WTC11 (cell line): Measurements from ENCODE around the gene SLC2A9. TPM values are rescaled to one million over a fixed set of nuclear protein-coding genes. Genes with fewer than 3 reads are reported as not detected.

Experiments used
- ATAC-seq: fragments of 200-7000 bp; cut with Tn5 transposase; 2 replicates; pipeline ENCODE4 v1.10.0; 2021; ENCODE audit warnings: mild to moderate bottlenecking, moderate library complexity
- CTCF ChIA-PET: fragments of 300-600 bp; sonication (Branson Sonifier 250); formaldehyde crosslinking; loops from one replicate; lab custom pipeline; 2021; ENCODE audit warnings: antibody characterized with exemption; lab: Charles Lee
- POLR2A ChIA-PET: fragments of 350-600 bp; sonication (Branson Sonifier 250); formaldehyde crosslinking; loops from one replicate; lab custom pipeline; 2021; ENCODE audit warnings: antibody characterized with exemption; lab: Charles Lee
- DNase-seq: peaks from one replicate; pipeline ENCODE4 v3.0.0; 2021; ENCODE audit warnings: low spot score
- H3K27ac Mint-ChIP-seq: 2 replicates; pipeline ENCODE4 v1.8.0; 2021; ENCODE audit warnings: mixed read lengths
- H3K27me3 Mint-ChIP-seq: 2 replicates; pipeline ENCODE4 v1.8.0; 2021; ENCODE audit warnings: low read depth, mild to moderate bottlenecking, moderate library complexity, mixed read lengths
- H3K36me3 Mint-ChIP-seq: 2 replicates; pipeline ENCODE4 v1.8.0; 2021; ENCODE audit warnings: mixed read lengths
- H3K4me1 Mint-ChIP-seq: 2 replicates; pipeline ENCODE4 v1.8.0; 2022; ENCODE audit warnings: mixed read lengths
- H3K4me3 Mint-ChIP-seq: 2 replicates; pipeline ENCODE4 v1.8.0; 2021; ENCODE audit warnings: mild to moderate bottlenecking, moderate library complexity, mixed read lengths
- H3K9me3 Mint-ChIP-seq: 2 replicates; pipeline ENCODE4 v1.8.0; 2021; ENCODE audit warnings: mixed read lengths
- ARID4B ChIP-seq: sonication (generic); formaldehyde crosslinking; IDR thresholded peaks from 2 replicates; pipeline ENCODE4 v1.8.0; 2023; ENCODE audit warnings: missing genetic modification reagents, mild to moderate bottlenecking, borderline replicate concordance
- ATF6 ChIP-seq: sonication (generic); formaldehyde crosslinking; IDR thresholded peaks from 2 replicates; pipeline ENCODE4 v1.8.1; 2023; ENCODE audit warnings: mild to moderate bottlenecking, missing genetic modification reagents
- CDX4 ChIP-seq: fragments of 250-450 bp; sonication (Bioruptor Pico); IDR thresholded peaks from 2 replicates; pipeline ENCODE4 v1.9.0; 2021; ENCODE audit warnings: moderate library complexity, mild to moderate bottlenecking, inconsistent platforms, borderline replicate concordance
- E2F5 ChIP-seq: sonication (generic); formaldehyde crosslinking; IDR thresholded peaks from 2 replicates; pipeline ENCODE4 v1.8.1; 2022; ENCODE audit warnings: mild to moderate bottlenecking, moderate library complexity, missing genetic modification reagents
- ESRRA ChIP-seq: sonication (generic); formaldehyde crosslinking; IDR thresholded peaks from 2 replicates; pipeline ENCODE4 v1.8.1; 2022; ENCODE audit warnings: mild to moderate bottlenecking, missing genetic modification reagents, borderline replicate concordance
- FOXJ3 ChIP-seq: sonication (generic); formaldehyde crosslinking; IDR thresholded peaks from 2 replicates; pipeline ENCODE4 v1.9.0; 2021; ENCODE audit warnings: missing genetic modification reagents, mild to moderate bottlenecking, borderline replicate concordance
- FOXK1 ChIP-seq: sonication (generic); formaldehyde crosslinking; IDR thresholded peaks from 2 replicates; pipeline ENCODE4 v1.8.0; 2022; ENCODE audit warnings: mild to moderate bottlenecking, moderate library complexity, missing genetic modification reagents
- FOXP4 ChIP-seq: sonication (generic); formaldehyde crosslinking; IDR thresholded peaks from 2 replicates; pipeline ENCODE4 v1.8.0; 2022; ENCODE audit warnings: mild to moderate bottlenecking, missing genetic modification reagents
- HMGA2 ChIP-seq: fragments of 250-450 bp; sonication (Bioruptor Pico); IDR thresholded peaks from 2 replicates; pipeline ENCODE4 v1.4.0; 2021; ENCODE audit warnings: mild to moderate bottlenecking, moderate library complexity
- IRF2 ChIP-seq: sonication (generic); formaldehyde crosslinking; IDR thresholded peaks from 2 replicates; pipeline ENCODE4 v1.8.0; 2022; ENCODE audit warnings: low read depth, missing genetic modification reagents, borderline replicate concordance
- MAX ChIP-seq: sonication (generic); formaldehyde crosslinking; IDR thresholded peaks from 2 replicates; pipeline ENCODE4 v1.8.0; 2022; ENCODE audit warnings: mild to moderate bottlenecking, missing genetic modification reagents
- NR3C1 ChIP-seq: sonication (generic); formaldehyde crosslinking; conservative IDR thresholded peaks from 2 replicates; pipeline ENCODE4 v1.8.1; 2023; ENCODE audit warnings: low read depth, mild to moderate bottlenecking, missing genetic modification reagents
- OVOL2 ChIP-seq: fragments of 250-450 bp; sonication (Bioruptor Pico); IDR thresholded peaks from 2 replicates; pipeline ENCODE4 v1.9.0; 2021; ENCODE audit warnings: mild to moderate bottlenecking, borderline replicate concordance
- SMAD3 ChIP-seq: sonication (generic); formaldehyde crosslinking; IDR thresholded peaks from 2 replicates; pipeline ENCODE4 v1.8.0; 2022; ENCODE audit warnings: missing genetic modification reagents, mild to moderate bottlenecking, borderline replicate concordance
- TCF7 ChIP-seq: sonication (generic); formaldehyde crosslinking; IDR thresholded peaks from 2 replicates; pipeline ENCODE4 v1.8.0; 2022; ENCODE audit warnings: mild to moderate bottlenecking, low read depth, missing genetic modification reagents, moderate library complexity
- TEAD4 ChIP-seq: sonication (generic); formaldehyde crosslinking; IDR thresholded peaks from 2 replicates; pipeline ENCODE4 v1.8.0; 2022; ENCODE audit warnings: mild to moderate bottlenecking, missing genetic modification reagents
- ZNF138 ChIP-seq: sonication (generic); formaldehyde crosslinking; conservative IDR thresholded peaks from 2 replicates; pipeline ENCODE4 v1.8.1; 2022; ENCODE audit warnings: mild to moderate bottlenecking, moderate library complexity, missing genetic modification reagents
- ZNF416 ChIP-seq: fragments of 250-450 bp; sonication (Bioruptor Pico); IDR thresholded peaks from 2 replicates; pipeline ENCODE4 v1.9.0; 2021; ENCODE audit warnings: mild to moderate bottlenecking, inconsistent platforms
- ZNF423 ChIP-seq: fragments of 250-450 bp; sonication (Bioruptor Pico); IDR thresholded peaks from 2 replicates; pipeline ENCODE4 v2.1.2; 2022; ENCODE audit warnings: mild to moderate bottlenecking, moderate library complexity
- total RNA-seq: library from RNA; stranded (reverse); gene quantifications from 3 replicates; pipeline ENCODE4 v1.2.3, GENCODE V29; 2021
- TF ChIP-seq, protein P1 (sequence below): sonication (generic); formaldehyde crosslinking; conservative IDR thresholded peaks from 2 replicates; pipeline ENCODE4 v1.8.1; 2022; ENCODE audit warnings: mild to moderate bottlenecking, missing genetic modification reagents
- TF ChIP-seq, protein P2 (sequence below): fragments of 250-450 bp; sonication (Bioruptor Pico); IDR thresholded peaks from 2 replicates; pipeline ENCODE4 v1.8.0; 2021; ENCODE audit warnings: mild to moderate bottlenecking

Gene SLC2A9
- total RNA-seq, 1 experiment from 2014 or later = not detected

GRCh38 chr4:9997886-9998285 is 23.4 kb downstream of the SLC2A9 start:
- no peak overlapping the region for H3K4me3 Mint-ChIP-seq
- no peak overlapping the region for H3K27ac Mint-ChIP-seq
- no peak for ATAC-seq
- H3K4me1 Mint-ChIP-seq = no peaks in the 10 kb centered on the region
- H3K36me3 Mint-ChIP-seq = no peaks in the 10 kb centered on the region
- no peak for DNase-seq
- ChIA-PET POLR2A (no interaction called here), CTCF (interaction anchor here (1.7 to 2.3 kb wide), 2 partner anchors 15 to 79 kb away, joined by 4 to 5 read pairs; no protein-coding TSS in a partner anchor)
- peaks cover 27% of the 10 kb centered on the region for H3K9me3 Mint-ChIP-seq
- TF ChIP-seq TCF7 (no peak), FOXJ3 (CRISPR knock-in tag) (no peak), ATF6 (CRISPR knock-in tag) (no peak), ZNF138 (CRISPR knock-in tag) (no peak), ZNF423 (CRISPR knock-in tag) (no peak), MAX (CRISPR knock-in tag) (no peak), FOXP4 (CRISPR knock-in tag) (no peak)
- TF ChIP-seq, protein P1, sequence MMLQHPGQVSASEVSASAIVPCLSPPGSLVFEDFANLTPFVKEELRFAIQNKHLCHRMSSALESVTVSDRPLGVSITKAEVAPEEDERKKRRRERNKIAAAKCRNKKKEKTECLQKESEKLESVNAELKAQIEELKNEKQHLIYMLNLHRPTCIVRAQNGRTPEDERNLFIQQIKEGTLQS (CRISPR knock-in tag) = no peak
- H3K27me3 Mint-ChIP-seq = peaks cover 5% of the 10 kb centered on the region

- H3K4me3 Mint-ChIP-seq = no peak overlapping the region
- peaks cover 24% of the 10 kb centered on the region for H3K9me3 Mint-ChIP-seq
- H3K36me3 Mint-ChIP-seq = no peaks in the 10 kb centered on the region
- no peak overlapping the region for H3K27ac Mint-ChIP-seq
- no peaks in the 10 kb centered on the region for H3K4me1 Mint-ChIP-seq
- peaks cover 5% of the 10 kb centered on the region for H3K27me3 Mint-ChIP-seq
- DNase-seq (no peak), ATAC-seq (no peak)
- ChIA-PET CTCF (interaction anchor here (1.0 to 2.3 kb wide), 3 partner anchors 19 to 293 kb away, joined by 3 to 5 read pairs (median 5); no protein-coding TSS in a partner anchor), POLR2A (no interaction called here)
- TF ChIP-seq E2F5 (CRISPR knock-in tag) (no peak), TEAD4 (CRISPR knock-in tag) (no peak), IRF2 (no peak), NR3C1 (CRISPR knock-in tag) (no peak), ARID4B (no peak), OVOL2 (CRISPR knock-in tag) (no peak), CDX4 (CRISPR knock-in tag) (no peak), ESRRA (CRISPR knock-in tag) (no peak), HMGA2 (CRISPR knock-in tag) (no peak), SMAD3 (CRISPR knock-in tag) (no peak), ZNF416 (CRISPR knock-in tag) (no peak), FOXK1 (CRISPR knock-in tag) (no peak)
- TF ChIP-seq, protein P2, sequence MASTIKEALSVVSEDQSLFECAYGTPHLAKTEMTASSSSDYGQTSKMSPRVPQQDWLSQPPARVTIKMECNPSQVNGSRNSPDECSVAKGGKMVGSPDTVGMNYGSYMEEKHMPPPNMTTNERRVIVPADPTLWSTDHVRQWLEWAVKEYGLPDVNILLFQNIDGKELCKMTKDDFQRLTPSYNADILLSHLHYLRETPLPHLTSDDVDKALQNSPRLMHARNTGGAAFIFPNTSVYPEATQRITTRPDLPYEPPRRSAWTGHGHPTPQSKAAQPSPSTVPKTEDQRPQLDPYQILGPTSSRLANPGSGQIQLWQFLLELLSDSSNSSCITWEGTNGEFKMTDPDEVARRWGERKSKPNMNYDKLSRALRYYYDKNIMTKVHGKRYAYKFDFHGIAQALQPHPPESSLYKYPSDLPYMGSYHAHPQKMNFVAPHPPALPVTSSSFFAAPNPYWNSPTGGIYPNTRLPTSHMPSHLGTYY (CRISPR knock-in tag) = no peak
Observed at GRCh38 chr4:9996319-9997110, 24.8 kb downstream of the SLC2A9 start.
